CD14-positive monocyte (primary cell): Measurements from ENCODE around the gene ZNF599. TPM values are rescaled to one million over a fixed set of nuclear protein-coding genes. Genes with fewer than 3 reads are reported as not detected.

Experiments used
- DNase-seq, 3 donors: peaks; one replicate each; pipeline ENCODE4 v3.0.0-alpha.2; 2011 to 2022
- H2AFZ ChIP-seq: 2 replicates; pipeline ENCODE4 v1.6.0; 2012; ENCODE audit warnings: mild to moderate bottlenecking, low read depth, low read length, inconsistent platforms; ENCODE audit not compliant: insufficient read depth, poor library complexity, severe bottlenecking
- H3K27ac ChIP-seq, 2 donors: 1 replicate in 1 of 2; 2 replicates in 1 of 2; pipeline ENCODE4 v1.5.1; 2012 to 2013; ENCODE audit warnings: low read length in 2 of 2, control low read depth in 1 of 2, inconsistent platforms in 1 of 2, low read depth in 1 of 2, mild to moderate bottlenecking in 1 of 2
- H3K27me3 ChIP-seq, 2 donors: one replicate each; pipeline versions ENCODE4 v1.6.0 to v1.6.1; 2011 to 2013; ENCODE audit warnings: low read length in 2 of 2; ENCODE audit not compliant: control insufficient read depth in 2 of 2, insufficient read depth in 2 of 2
- H3K36me3 ChIP-seq, 2 donors: replicated peaks in 1 of 2; 1 replicate in 1 of 2; 2 replicates in 1 of 2; pipeline versions ENCODE4 v1.5.1 to v1.6.1; 2012 to 2013; ENCODE audit warnings: low read length in 2 of 2, control low read depth in 1 of 2, inconsistent platforms in 1 of 2, mild to moderate bottlenecking in 1 of 2; ENCODE audit not compliant: insufficient read depth in 2 of 2, control insufficient read depth in 1 of 2
- H3K4me1 ChIP-seq, 2 donors: 1 replicate in 1 of 2; 2 replicates in 1 of 2; pipeline versions ENCODE4 v1.5.1 to v1.6.1; 2012 to 2013; ENCODE audit warnings: low read length in 2 of 2, control low read depth in 1 of 2, inconsistent platforms in 1 of 2, mild to moderate bottlenecking in 1 of 2, moderate library complexity in 1 of 2; ENCODE audit not compliant: insufficient read depth in 2 of 2, control insufficient read depth in 1 of 2
- H3K4me2 ChIP-seq: replicated peaks from 2 replicates; pipeline ENCODE3; 2012; ENCODE audit warnings: low read length, moderate library complexity, mild to moderate bottlenecking; ENCODE audit not compliant: poor library complexity, severe bottlenecking; ENCODE audit errors: extremely low read depth
- H3K4me3 ChIP-seq, 3 experiments: fragments of 200-600 bp in 1 of 3; sonication (generic) in 1 of 3; replicated peaks in 1 of 3; 1 replicate in 2 of 3; 2 replicates in 1 of 3; pipeline ENCODE4 v1.5.1; 2011 to 2013; ENCODE audit warnings: low read length in 3 of 3, mild to moderate bottlenecking in 3 of 3, control low read depth in 2 of 3, low read depth in 2 of 3, inconsistent platforms in 1 of 3, moderate library complexity in 1 of 3
- H3K79me2 ChIP-seq: 2 replicates; pipeline ENCODE4 v1.6.0; 2012; ENCODE audit warnings: mild to moderate bottlenecking, control low read depth, inconsistent platforms, low read length, moderate library complexity; ENCODE audit not compliant: insufficient read depth
- H3K9ac ChIP-seq: 2 replicates; pipeline ENCODE4 v1.6.0; 2017; ENCODE audit warnings: low read length, mild to moderate bottlenecking; ENCODE audit not compliant: insufficient read depth, poor library complexity, severe bottlenecking
- H3K9me3 ChIP-seq, 2 donors: replicated peaks in 1 of 2; 1 replicate in 1 of 2; 2 replicates in 1 of 2; pipeline versions ENCODE4 v1.5.1 to v1.6.1; 2012 to 2013; ENCODE audit warnings: low read length in 2 of 2, control low read depth in 1 of 2; ENCODE audit not compliant: control insufficient read depth in 1 of 2, insufficient read depth in 1 of 2
- H4K20me1 ChIP-seq: 2 replicates; pipeline ENCODE4 v1.6.0; 2012; ENCODE audit warnings: mild to moderate bottlenecking, low read length, control low read depth, moderate library complexity; ENCODE audit not compliant: insufficient read depth
- H3K27ac Mint-ChIP-seq, 7 donors: one replicate each; pipeline ENCODE4 v1.8.0; 2020; ENCODE audit warnings: mild to moderate bottlenecking in 7 of 7, mixed read lengths in 7 of 7, moderate library complexity in 6 of 7, inconsistent platforms in 2 of 7
- H3K27me3 Mint-ChIP-seq, 3 donors: one replicate each; pipeline ENCODE4 v1.8.0; 2021 to 2022; ENCODE audit warnings: low read depth in 3 of 3, mild to moderate bottlenecking in 3 of 3, mixed read lengths in 3 of 3, moderate library complexity in 3 of 3, inconsistent platforms in 1 of 3
- H3K36me3 Mint-ChIP-seq, 2 donors: one replicate each; pipeline ENCODE4 v1.8.0; 2020; ENCODE audit warnings: mixed read lengths in 2 of 2, inconsistent platforms in 1 of 2, mild to moderate bottlenecking in 1 of 2
- H3K4me1 Mint-ChIP-seq: one replicate; pipeline ENCODE4 v1.8.0; 2020; ENCODE audit warnings: mild to moderate bottlenecking, mixed read lengths
- H3K4me3 Mint-ChIP-seq, 2 donors: one replicate each; pipeline ENCODE4 v1.8.0; 2020; ENCODE audit warnings: mild to moderate bottlenecking in 2 of 2, mixed read lengths in 2 of 2, moderate library complexity in 1 of 2
- H3K9me3 Mint-ChIP-seq, 7 donors: one replicate each; pipeline ENCODE4 v1.8.0; 2020 to 2022; ENCODE audit warnings: mixed read lengths in 7 of 7, mild to moderate bottlenecking in 6 of 7, moderate library complexity in 6 of 7, inconsistent platforms in 2 of 7
- WGBS: methylation state at CpG from one replicate; pipeline ENCODE4 v1.1.5; 2013; ENCODE audit warnings: missing lambda C conversion rate; ENCODE audit not compliant: insufficient coverage; 5-methylcytosine and 5-hydroxymethylcytosine counted together
- intact Hi-C, 2 donors: fragments of 100-400 bp; cut with micrococcal nuclease; formaldehyde crosslinking; loops; one replicate each; pipeline versions ENCODE4 v1.15.0 to v1.15.1; 2023
- polyA plus RNA-seq, 3 donors: library from polyadenylated mRNA; depleted of rRNA in 1 of 3; unstranded in 2 of 3; stranded (reverse) in 1 of 3; fragments of 300-500 nt in 2 of 3; fragments of >200 nt in 1 of 3; fragmentation: Illumina TruSeq in 2 of 3; gene quantifications; 1 replicate in 2 of 3; 2 replicates in 1 of 3; pipeline ENCODE4 v1.2.3, GENCODE V29; 2012 to 2021
- TF ChIP-seq, protein P1 (sequence below): fragments of 200-600 bp; IDR thresholded peaks from one replicate; pipeline ENCODE4 v1.8.0; 2022; ENCODE audit warnings: antibody characterized with exemption, mild to moderate bottlenecking

The ZNF599 gene
- polyA plus RNA-seq, 3 donors: 0.85 to 0.99 (median 0.91) TPM

DNA sequence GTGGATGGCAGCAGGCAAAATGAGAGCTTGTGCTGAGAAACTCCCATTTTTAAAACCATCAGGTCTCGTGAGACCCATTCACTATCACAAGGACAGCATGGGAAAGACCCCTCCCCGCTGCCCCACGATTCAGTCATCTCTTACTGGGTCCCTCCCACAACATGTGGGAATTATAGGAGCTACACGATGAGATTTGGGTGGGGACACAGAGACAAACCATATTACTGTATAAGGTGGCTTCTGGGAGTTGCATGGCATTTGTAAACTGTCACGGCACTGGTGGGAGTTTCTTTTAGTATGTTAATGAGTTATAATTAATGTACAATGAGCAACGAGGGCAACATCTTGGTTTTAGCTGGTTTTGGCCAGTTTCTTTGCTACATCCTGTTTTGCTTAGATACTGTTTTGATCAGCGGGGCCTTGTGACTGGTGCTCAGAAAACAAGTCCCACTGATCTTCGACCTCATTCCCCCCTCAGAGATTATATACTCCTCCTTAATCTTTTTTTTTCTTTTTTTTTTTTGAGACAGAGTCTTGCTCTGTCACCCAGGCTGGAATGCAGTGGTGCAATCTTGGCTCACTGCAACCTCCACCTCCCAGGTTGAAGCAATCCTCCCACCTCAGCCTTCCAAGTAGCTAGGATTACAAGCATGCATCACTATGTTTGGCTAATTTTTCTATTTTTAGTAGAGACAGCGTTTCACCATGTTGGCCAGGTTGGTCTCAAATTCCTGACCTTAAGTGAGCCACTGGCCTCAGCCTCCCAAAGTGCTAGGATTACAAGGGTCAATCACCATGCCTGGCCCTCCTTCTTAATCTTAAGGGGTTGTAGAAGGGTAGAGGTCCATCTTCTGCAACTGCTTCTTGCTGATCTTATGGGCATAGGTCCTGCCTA is 21.3 kb upstream of the ZNF599 start:
- H3K4me3 Mint-ChIP-seq: no peak overlapping the region

GRCh38 chr19:34793565-34793964 is 20.6 kb upstream of the ZNF599 start:
- Histone ChIP-seq H3K4me2 (no peak overlapping the region), H3K4me3 (no peak overlapping the region), H2AFZ (no peak overlapping the region), H3K9ac (no peak overlapping the region), H3K27me3 (no peaks in the 10 kb centered on the region), H3K9me3 (peaks cover 25 to 26% of the 10 kb centered on the region in 2 donors), H4K20me1 (no peaks in the 10 kb centered on the region), H3K79me2 (no peaks in the 10 kb centered on the region), H3K4me1 (no peaks in the 10 kb centered on the region), H3K27ac (no peak overlapping the region), H3K36me3 (no peaks in the 10 kb centered on the region)
- no peaks in the 10 kb centered on the region for H3K36me3 Mint-ChIP-seq
- peaks cover 0 to 3% (median 0%) of the 10 kb centered on the region in 3 donors for H3K27me3 Mint-ChIP-seq
- no peaks in the 10 kb centered on the region for H3K4me1 Mint-ChIP-seq
- intact Hi-C loops: no loop called here
- peaks cover 16 to 46% (median 39%) of the 10 kb centered on the region in 7 donors for H3K9me3 Mint-ChIP-seq
- 79% methylated on average over 2 of the region's 3 CpGs for WGBS
- peak overlapping the region in 1 of 7 donors; percentile 55 for H3K27ac Mint-ChIP-seq
- H3K4me3 Mint-ChIP-seq: no peak overlapping the region
- no peak for DNase-seq
- TF ChIP-seq, protein P1, sequence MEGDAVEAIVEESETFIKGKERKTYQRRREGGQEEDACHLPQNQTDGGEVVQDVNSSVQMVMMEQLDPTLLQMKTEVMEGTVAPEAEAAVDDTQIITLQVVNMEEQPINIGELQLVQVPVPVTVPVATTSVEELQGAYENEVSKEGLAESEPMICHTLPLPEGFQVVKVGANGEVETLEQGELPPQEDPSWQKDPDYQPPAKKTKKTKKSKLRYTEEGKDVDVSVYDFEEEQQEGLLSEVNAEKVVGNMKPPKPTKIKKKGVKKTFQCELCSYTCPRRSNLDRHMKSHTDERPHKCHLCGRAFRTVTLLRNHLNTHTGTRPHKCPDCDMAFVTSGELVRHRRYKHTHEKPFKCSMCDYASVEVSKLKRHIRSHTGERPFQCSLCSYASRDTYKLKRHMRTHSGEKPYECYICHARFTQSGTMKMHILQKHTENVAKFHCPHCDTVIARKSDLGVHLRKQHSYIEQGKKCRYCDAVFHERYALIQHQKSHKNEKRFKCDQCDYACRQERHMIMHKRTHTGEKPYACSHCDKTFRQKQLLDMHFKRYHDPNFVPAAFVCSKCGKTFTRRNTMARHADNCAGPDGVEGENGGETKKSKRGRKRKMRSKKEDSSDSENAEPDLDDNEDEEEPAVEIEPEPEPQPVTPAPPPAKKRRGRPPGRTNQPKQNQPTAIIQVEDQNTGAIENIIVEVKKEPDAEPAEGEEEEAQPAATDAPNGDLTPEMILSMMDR: no peak

More for the DNA sequence above, 21.3 kb upstream of the ZNF599 start:
- H3K9me3 ChIP-seq: peaks cover 30 to 33% of the 10 kb centered on the region in 2 donors
- no peaks in the 10 kb centered on the region for H3K27me3 ChIP-seq
- H3K9ac ChIP-seq: no peak overlapping the region
- Mint-ChIP-seq H3K4me1 (no peaks in the 10 kb centered on the region), H3K27me3 (peaks cover 0 to 3% (median 0%) of the 10 kb centered on the region in 3 donors), H3K36me3 (no peaks in the 10 kb centered on the region), H3K9me3 (peaks cover 16 to 53% (median 43%) of the 10 kb centered on the region in 7 donors), H3K27ac (no peak overlapping the region)
- no peak overlapping the region for H3K27ac ChIP-seq
- TF ChIP-seq, protein P1: no peak
- no peak overlapping the region for H2AFZ ChIP-seq
- 85% methylated on average over 4 of the region's 9 CpGs for WGBS
- intact Hi-C loops: no loop called here
- H3K4me3 ChIP-seq: no peak overlapping the region
- no peaks in the 10 kb centered on the region for H3K79me2 ChIP-seq
- H3K36me3 ChIP-seq: no peaks in the 10 kb centered on the region
- no peak for DNase-seq
- no peaks in the 10 kb centered on the region for H4K20me1 ChIP-seq
- H3K4me1 ChIP-seq: no peaks in the 10 kb centered on the region
- no peak overlapping the region for H3K4me2 ChIP-seq
